A673 (cell line): ENCODE measurements around the gene MAGEA9B.
"Not testable (repeated sequence)": the region's sequence is repeated elsewhere in the genome, so short reads cannot be mapped to it uniquely, and the experiment has no call there.

Experiments used
- CTCF ChIP-seq: fragments of 300-800, 200-600 bp; sonication (generic); conservative IDR thresholded peaks from 2 replicates; pipeline ENCODE4 v1.5.1; 2017; ENCODE audit warnings: low read depth, mild to moderate bottlenecking, antibody characterized with exemption, low read length, moderate library complexity, mixed read lengths
- EZH2 ChIP-seq: fragments of 200-600 bp; sonication (generic); IDR thresholded peaks from 2 replicates; pipeline ENCODE4 v1.6.1; 2017; ENCODE audit warnings: borderline replicate concordance, low read depth, mild to moderate bottlenecking, mixed read lengths, antibody characterized with exemption, low read length; ENCODE audit not compliant: poor library complexity, severe bottlenecking

- not testable (repeated sequence) for TF ChIP-seq CTCF, EZH2
These were observed 35.9 kb downstream of the MAGEA9B start for GRCh38 chrX:149551245-149551938.
